Subcutaneous abdominal adipose tissue (tissue), 5 donors: Measurements from ENCODE around the gene KAZN.

Experiments
- H3K27ac ChIP-seq: one replicate; pipeline ENCODE4 v1.7.0; 2013; ENCODE audit warnings: low read depth, mild to moderate bottlenecking, inconsistent platforms, low read length, moderate library complexity
- H3K27me3 ChIP-seq, 5 donors: one replicate each; pipeline ENCODE4 v1.7.0; 2013; ENCODE audit warnings: low read length in 5 of 5, inconsistent platforms in 1 of 5; ENCODE audit not compliant: control insufficient read depth in 5 of 5, insufficient read depth in 4 of 5
- H3K36me3 ChIP-seq, 5 donors: one replicate each; pipeline ENCODE4 v1.7.0; 2013; ENCODE audit warnings: low read length in 5 of 5; ENCODE audit not compliant: control insufficient read depth in 5 of 5, insufficient read depth in 5 of 5
- H3K4me1 ChIP-seq, 5 donors: one replicate each; pipeline ENCODE4 v1.7.0; 2013; ENCODE audit warnings: low read length in 5 of 5, mild to moderate bottlenecking in 3 of 5, moderate library complexity in 1 of 5; ENCODE audit not compliant: control insufficient read depth in 5 of 5, insufficient read depth in 5 of 5
- H3K4me3 ChIP-seq, 5 donors: one replicate each; pipeline ENCODE4 v1.7.0; 2013; ENCODE audit warnings: low read length in 5 of 5, low read depth in 1 of 5
- H3K9ac ChIP-seq, 5 donors: one replicate each; pipeline ENCODE4 v1.7.0; 2013; ENCODE audit warnings: low read length in 5 of 5, mild to moderate bottlenecking in 4 of 5, moderate library complexity in 3 of 5
- H3K9me3 ChIP-seq, 5 donors: one replicate each; pipeline ENCODE4 v1.7.0; 2013; ENCODE audit warnings: low read length in 5 of 5; ENCODE audit not compliant: control insufficient read depth in 5 of 5
- donor health status: healthy.
- donor health status: healthy.
- donor health status: healthy.
- donor health status: healthy.
- donor health status: healthy.

Gene KAZN

DNA sequence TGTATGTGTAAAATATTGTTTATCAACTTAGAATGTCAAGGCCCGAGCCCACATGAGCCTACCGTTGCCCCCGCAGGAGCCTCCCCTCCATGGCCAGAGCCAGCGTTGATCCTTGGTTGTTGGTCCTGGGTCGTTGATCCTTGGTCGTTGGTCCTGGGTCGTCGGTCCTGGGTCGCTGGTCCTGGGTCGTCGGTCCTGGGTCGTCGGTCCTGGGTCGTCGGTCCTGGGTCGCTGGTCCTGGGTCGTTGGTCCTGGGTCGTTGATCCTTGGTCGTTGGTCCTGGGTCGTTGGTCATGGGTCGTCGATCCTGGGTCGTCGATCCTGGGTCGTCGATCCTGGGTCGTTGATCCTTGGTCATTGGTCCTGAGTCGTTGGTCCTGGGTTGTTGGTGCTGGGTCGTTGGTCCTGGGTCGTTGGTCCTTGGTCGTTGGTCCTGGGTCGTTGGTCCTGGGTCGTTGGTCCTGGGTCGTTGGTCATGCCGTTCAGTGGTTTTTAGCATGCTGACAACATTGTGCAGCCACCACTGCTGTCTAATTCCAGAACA, 450.0 kb downstream of the KAZN start:
- peaks cover 0 to 3% (median 0%) of the 10 kb centered on the region in 5 donors for H3K4me1 ChIP-seq
- H3K9ac ChIP-seq: no peak overlapping the region
- no peak overlapping the region for H3K4me3 ChIP-seq
- H3K9me3 ChIP-seq: no peaks in the 10 kb centered on the region
- no peaks in the 10 kb centered on the region for H3K27me3 ChIP-seq
- peaks cover 0 to 40% (median 25%) of the 10 kb centered on the region in 5 donors for H3K36me3 ChIP-seq
- H3K27ac ChIP-seq: no peak overlapping the region

DNA sequence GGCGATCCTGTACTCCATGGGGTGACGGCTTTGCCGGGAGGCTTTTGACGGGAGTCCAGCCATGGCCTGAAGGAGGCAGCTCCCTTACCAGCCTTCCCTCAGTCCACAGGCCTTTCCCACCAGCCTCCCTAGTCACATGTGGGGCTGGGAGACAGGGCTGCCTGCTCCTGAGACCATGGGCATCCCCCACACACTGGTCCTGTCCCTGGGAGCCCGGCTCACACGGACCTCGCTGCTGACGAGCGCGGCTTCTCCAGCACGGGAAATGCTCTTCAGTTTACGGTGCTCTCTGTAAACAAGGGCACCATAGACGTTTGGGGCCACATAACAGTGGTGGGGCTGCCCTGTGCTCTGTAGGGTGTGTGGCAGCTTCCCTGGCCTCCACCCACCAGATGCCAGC, 450.6 kb downstream of the KAZN start:
- H3K9ac ChIP-seq: no peak overlapping the region
- H3K36me3 ChIP-seq: peaks cover 0 to 40% (median 26%) of the 10 kb centered on the region in 5 donors
- H3K4me3 ChIP-seq: no peak overlapping the region
- no peaks in the 10 kb centered on the region for H3K9me3 ChIP-seq
- H3K27ac ChIP-seq: no peak overlapping the region
- H3K4me1 ChIP-seq: peaks cover 0 to 3% (median 0%) of the 10 kb centered on the region in 5 donors
- no peaks in the 10 kb centered on the region for H3K27me3 ChIP-seq

DNA sequence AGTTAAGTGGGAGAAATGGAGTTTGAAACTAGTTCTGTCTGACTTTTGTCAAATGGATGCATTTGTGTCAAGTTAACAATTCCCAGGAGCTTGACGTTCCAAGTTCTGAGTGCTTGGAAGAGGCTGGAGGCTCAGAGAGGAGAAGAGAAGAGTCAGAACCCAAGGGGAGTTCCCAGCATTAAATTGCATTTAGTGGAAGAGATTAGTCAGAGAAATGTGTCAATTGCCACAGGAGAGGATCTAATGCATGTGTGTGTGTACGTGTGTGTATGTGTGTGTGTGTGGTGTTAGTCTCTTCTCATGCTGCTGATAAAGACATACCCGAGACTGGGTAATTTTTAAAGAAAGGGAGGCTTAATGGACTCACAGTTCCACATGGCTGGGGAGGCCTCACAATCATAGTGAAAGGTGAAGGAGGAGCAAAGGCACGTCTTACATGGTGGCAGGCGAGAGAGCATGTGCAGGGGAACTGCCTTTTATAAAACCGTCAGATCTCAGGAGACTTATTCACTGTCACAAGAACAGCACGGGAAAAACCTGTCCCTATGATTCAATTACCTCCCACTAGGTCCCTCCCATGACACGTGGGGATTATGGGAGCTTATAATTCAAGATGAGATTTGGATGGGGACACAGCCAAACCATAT, 453.5 kb downstream of the KAZN start:
- H3K27ac ChIP-seq: no peak overlapping the region
- H3K4me3 ChIP-seq: no peak overlapping the region
- no peaks in the 10 kb centered on the region for H3K27me3 ChIP-seq
- H3K9ac ChIP-seq: no peak overlapping the region
- H3K36me3 ChIP-seq: peaks cover 0 to 45% (median 28%) of the 10 kb centered on the region in 5 donors
- H3K9me3 ChIP-seq: no peaks in the 10 kb centered on the region
- H3K4me1 ChIP-seq: peaks cover 0 to 3% (median 0%) of the 10 kb centered on the region in 5 donors

DNA sequence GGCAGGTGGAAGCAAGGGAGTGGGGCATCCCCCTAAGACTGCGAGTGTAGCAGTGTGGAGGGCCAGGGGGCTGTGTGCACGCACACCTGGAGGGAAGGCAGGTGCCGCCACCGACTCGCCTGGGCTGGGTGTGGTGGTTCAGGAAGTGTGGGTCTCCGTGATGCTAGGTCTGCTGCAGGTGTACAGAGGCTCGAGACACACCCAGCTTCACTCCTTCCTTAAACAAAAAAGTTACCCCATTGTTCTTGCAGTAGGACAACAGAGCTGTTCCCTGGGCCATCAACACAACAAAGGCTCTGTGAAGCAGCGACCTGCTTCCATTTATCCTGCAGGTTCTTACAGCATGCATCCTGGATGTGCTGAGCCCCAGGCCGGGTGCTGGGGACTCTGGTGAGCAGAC, 454.7 kb downstream of the KAZN start:
- no peak overlapping the region for H3K4me3 ChIP-seq
- H3K4me1 ChIP-seq: peaks cover 0 to 3% (median 0%) of the 10 kb centered on the region in 5 donors
- no peaks in the 10 kb centered on the region for H3K9me3 ChIP-seq
- H3K9ac ChIP-seq: no peak overlapping the region
- no peak overlapping the region for H3K27ac ChIP-seq
- no peaks in the 10 kb centered on the region for H3K27me3 ChIP-seq
- peaks cover 0 to 52% (median 39%) of the 10 kb centered on the region in 5 donors for H3K36me3 ChIP-seq

DNA sequence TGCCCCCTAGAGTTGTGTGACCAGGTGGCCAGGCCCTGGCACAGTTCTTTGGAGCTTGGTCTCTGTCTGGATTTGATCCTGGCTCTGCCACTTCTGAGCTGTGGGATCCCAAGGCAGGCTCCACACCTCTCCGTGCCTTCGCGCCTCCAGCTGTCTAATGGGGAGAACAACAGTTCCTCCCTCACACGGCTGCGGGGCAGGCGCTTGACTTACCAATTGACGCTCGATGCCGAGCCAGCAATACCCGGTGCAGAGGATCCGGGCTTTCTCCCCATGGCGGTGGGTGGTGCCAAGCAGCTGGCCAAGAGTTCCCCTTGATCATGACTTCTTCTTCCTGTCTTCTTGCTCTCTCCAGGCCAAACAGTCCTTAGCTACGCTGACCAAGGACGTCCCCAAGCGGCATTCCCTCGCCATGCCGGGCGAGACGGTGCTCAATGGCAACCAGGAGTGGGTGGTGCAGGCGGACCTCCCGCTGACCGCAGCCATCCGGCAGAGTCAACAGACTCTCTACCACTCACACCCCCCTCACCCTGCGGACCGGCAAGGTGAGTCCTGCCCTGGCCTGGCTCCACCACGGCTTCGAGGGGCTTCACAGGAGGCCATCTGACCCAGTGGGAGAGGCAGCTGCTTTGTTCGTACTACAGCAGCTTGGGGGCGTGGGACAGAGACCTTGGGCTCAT, 457.4 kb downstream of the KAZN start:
- H3K27me3 ChIP-seq: no peaks in the 10 kb centered on the region
- no peak overlapping the region for H3K27ac ChIP-seq
- no peak overlapping the region for H3K4me3 ChIP-seq
- peaks cover 0 to 3% (median 0%) of the 10 kb centered on the region in 5 donors for H3K4me1 ChIP-seq
- H3K9ac ChIP-seq: no peak overlapping the region
- no peaks in the 10 kb centered on the region for H3K9me3 ChIP-seq
- H3K36me3 ChIP-seq: peaks cover 0 to 63% (median 57%) of the 10 kb centered on the region in 5 donors

DNA sequence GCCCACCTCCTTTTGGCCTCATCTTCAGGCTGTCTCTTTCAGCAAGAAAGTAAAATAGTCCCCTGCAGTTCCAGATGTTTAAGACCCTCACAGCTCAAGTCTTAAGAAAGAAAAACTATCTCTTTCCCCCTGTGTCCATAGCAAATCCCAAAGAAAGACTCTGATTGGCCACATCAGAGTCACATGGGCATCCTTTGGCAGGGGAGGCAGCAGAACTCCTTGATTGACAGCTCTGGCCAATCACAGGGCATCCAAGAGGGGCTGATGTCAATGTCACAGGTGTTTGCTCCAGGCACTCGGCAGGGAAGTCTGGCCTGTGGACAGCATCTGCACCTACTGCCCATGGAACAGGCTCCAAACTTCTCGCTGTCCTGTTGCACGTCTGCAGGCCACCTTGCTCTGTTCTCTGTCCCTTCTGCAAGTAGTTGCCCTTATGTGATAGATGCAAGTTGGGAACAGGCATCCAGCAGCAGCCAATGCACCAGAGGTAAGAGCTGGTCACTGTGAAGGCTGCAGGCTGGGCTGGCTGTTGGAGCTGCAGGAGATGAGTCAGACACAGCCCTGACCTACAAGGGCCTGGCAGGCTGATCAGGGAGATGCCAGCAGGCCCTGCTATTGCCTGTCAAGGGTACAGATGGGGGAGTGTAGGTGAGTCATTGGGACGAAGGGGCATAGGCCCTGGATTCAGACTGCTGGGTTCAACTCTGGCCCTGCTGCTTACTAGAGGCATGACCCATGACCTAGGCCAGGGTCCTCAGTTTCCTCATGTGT, 458.2 kb downstream of the KAZN start:
- H3K27ac ChIP-seq: no peak overlapping the region
- H3K36me3 ChIP-seq: peaks cover 0 to 58% (median 54%) of the 10 kb centered on the region in 5 donors
- H3K9me3 ChIP-seq: no peaks in the 10 kb centered on the region
- H3K27me3 ChIP-seq: no peaks in the 10 kb centered on the region
- no peak overlapping the region for H3K4me3 ChIP-seq
- H3K9ac ChIP-seq: no peak overlapping the region
- H3K4me1 ChIP-seq: peaks cover 0 to 3% (median 0%) of the 10 kb centered on the region in 5 donors

DNA sequence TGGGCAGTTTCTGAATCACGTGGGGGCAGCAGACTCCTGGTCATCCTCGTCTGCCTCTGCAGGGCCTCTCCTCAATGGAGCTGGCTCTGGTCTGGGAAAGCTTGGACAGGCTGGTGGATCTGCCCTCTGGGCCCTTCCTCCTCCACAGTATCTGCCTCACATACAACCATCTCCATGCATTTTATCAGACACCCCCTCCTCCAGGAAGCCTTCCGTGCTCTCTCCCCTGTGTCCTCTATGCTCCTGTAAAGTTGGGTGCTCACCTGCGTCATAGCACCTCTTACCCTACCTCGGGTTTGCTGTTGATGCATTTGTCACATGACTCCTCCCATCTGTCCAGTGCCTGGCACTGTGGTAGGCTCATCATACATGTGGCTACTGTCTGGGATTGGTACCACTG, 459.3 kb downstream of the KAZN start:
- H3K36me3 ChIP-seq: peaks cover 0 to 66% (median 60%) of the 10 kb centered on the region in 5 donors
- H3K9ac ChIP-seq: no peak overlapping the region
- H3K27ac ChIP-seq: no peak overlapping the region
- H3K9me3 ChIP-seq: peaks cover 0 to 6% (median 4%) of the 10 kb centered on the region in 5 donors
- no peak overlapping the region for H3K4me3 ChIP-seq
- peaks cover 0 to 3% (median 0%) of the 10 kb centered on the region in 5 donors for H3K4me1 ChIP-seq
- H3K27me3 ChIP-seq: no peaks in the 10 kb centered on the region

DNA sequence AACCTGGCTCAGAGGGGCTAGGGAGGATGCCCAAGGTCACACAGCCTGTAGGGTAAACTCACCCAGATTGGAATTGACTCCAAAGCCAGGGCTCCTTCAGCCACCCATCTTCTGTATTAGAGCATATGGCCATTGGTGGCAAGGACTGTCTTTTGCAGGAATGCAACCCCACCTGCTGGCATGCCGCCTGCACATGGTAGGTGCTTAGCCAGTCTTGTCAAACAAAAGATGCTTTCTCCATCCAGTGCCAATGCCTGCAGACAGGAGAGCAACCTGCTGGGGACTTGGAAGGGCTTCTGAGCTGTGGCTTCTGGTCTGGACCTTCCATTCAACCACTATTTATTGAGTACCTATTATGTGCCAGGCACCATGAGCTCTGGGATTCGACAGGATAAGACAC, 459.8 kb downstream of the KAZN start:
- no peak overlapping the region for H3K9ac ChIP-seq
- H3K4me3 ChIP-seq: no peak overlapping the region
- H3K9me3 ChIP-seq: peaks cover 0 to 6% (median 4%) of the 10 kb centered on the region in 5 donors
- peaks cover 0 to 66% (median 60%) of the 10 kb centered on the region in 5 donors for H3K36me3 ChIP-seq
- H3K4me1 ChIP-seq: peaks cover 0 to 3% (median 0%) of the 10 kb centered on the region in 5 donors
- no peaks in the 10 kb centered on the region for H3K27me3 ChIP-seq
- no peak overlapping the region for H3K27ac ChIP-seq

DNA sequence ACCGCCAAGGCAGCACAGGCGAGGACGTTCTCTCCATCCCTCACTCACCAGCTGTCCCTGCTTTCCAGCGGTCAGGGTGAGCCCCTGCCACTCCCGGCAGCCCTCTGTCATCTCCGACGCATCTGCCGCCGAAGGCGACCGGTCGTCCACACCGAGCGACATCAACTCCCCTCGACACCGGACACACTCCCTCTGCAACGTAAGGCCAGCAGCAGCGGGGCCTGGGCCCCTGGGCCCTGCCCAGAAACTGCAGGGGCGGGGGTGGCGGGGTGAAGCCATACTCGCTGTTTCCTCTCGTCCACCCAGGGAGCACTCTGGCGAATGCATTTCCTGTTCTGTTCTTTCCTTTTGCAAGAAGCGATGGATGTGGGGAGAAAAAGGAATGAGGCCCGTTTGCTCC, 461.6 kb downstream of the KAZN start:
- H3K36me3 ChIP-seq: peaks cover 0 to 79% (median 73%) of the 10 kb centered on the region in 5 donors
- H3K4me1 ChIP-seq: no peaks in the 10 kb centered on the region
- H3K9me3 ChIP-seq: peaks cover 0 to 6% (median 4%) of the 10 kb centered on the region in 5 donors

More for the DNA sequence above, 461.6 kb downstream of the KAZN start:
- H3K9ac ChIP-seq: no peak overlapping the region
- no peak overlapping the region for H3K27ac ChIP-seq
- H3K27me3 ChIP-seq: no peaks in the 10 kb centered on the region
- H3K4me3 ChIP-seq: no peak overlapping the region
